T-cell (primary cell): Measurements from ENCODE around the gene LRRFIP2. TPM values are rescaled to one million over a fixed set of nuclear protein-coding genes. Genes with fewer than 3 reads are reported as not detected.

Source experiments
- ATAC-seq, 4 experiments: fragments of 200-7000 bp in 3 of 4; fragments of 150-1000 bp in 1 of 4; cut with Tn5 transposase; replicated peaks in 1 of 4; 1 replicate in 3 of 4; 2 replicates in 1 of 4; pipeline ENCODE4 v1.10.0; 2021; ENCODE audit warnings: moderate library complexity in 3 of 4, mild to moderate bottlenecking in 2 of 4, moderate number of reproducible peaks in 1 of 4
- CTCF ChIA-PET, 2 donors: fragments of 300-600 bp; sonication (Branson Sonifier 250); formaldehyde crosslinking; loops; one replicate each; lab custom pipeline; 2022; ENCODE audit warnings: antibody characterized with exemption in 2 of 2; lab: Charles Lee
- POLR2A ChIA-PET, 2 donors: fragments of 300-600 bp; sonication (Branson Sonifier 250); formaldehyde crosslinking; loops; one replicate each; lab custom pipeline; 2022; ENCODE audit warnings: antibody characterized with exemption in 2 of 2; lab: Charles Lee
- DNase-seq, 35 experiments: peaks; one replicate each; pipeline versions ENCODE4 v3.0.0 to v3.0.0-alpha.2; 2013 to 2023
- H3K27ac ChIP-seq: one replicate; pipeline ENCODE4 v1.5.1; 2013; ENCODE audit warnings: low read length
- H3K27me3 ChIP-seq, 2 experiments: replicated peaks in 1 of 2; 1 replicate in 1 of 2; 2 replicates in 1 of 2; pipeline versions ENCODE4 v1.6.1 to v1.7.0; 2013; ENCODE audit warnings: low read length in 1 of 2, mixed read lengths in 1 of 2; ENCODE audit not compliant: control insufficient read depth in 2 of 2, insufficient read depth in 2 of 2; ENCODE audit errors: extremely low read depth in 1 of 2
- H3K36me3 ChIP-seq, 2 donors: 1 replicate in 1 of 2; 2 replicates in 1 of 2; pipeline versions ENCODE4 v1.6.1 to v1.7.0; 2013; ENCODE audit warnings: low read length in 1 of 2; ENCODE audit not compliant: control insufficient read depth in 2 of 2, insufficient read depth in 1 of 2; ENCODE audit errors: extremely low read depth in 1 of 2
- H3K4me1 ChIP-seq, 2 experiments: 1 replicate in 1 of 2; 2 replicates in 1 of 2; pipeline versions ENCODE4 v1.6.1 to v1.7.0; 2013; ENCODE audit warnings: low read length in 2 of 2, mixed read lengths in 1 of 2; ENCODE audit not compliant: insufficient read depth in 2 of 2, control insufficient read depth in 1 of 2; ENCODE audit errors: extremely low read depth in 1 of 2
- H3K4me3 ChIP-seq, 2 donors: 1 replicate in 1 of 2; 2 replicates in 1 of 2; pipeline versions ENCODE4 v1.5.1 to v1.7.0; 2013; ENCODE audit warnings: mild to moderate bottlenecking in 2 of 2, low read length in 1 of 2, moderate library complexity in 1 of 2; ENCODE audit not compliant: control insufficient read depth in 1 of 2; ENCODE audit errors: extremely low read depth in 1 of 2
- H3K9me3 ChIP-seq: 2 replicates; pipeline ENCODE4 v1.7.0; 2013
- H3K27ac Mint-ChIP-seq, 2 donors: one replicate each; pipeline ENCODE4 v1.8.0; 2020 to 2021; ENCODE audit warnings: mild to moderate bottlenecking in 2 of 2, mixed read lengths in 2 of 2
- H3K27me3 Mint-ChIP-seq, 2 donors: one replicate each; pipeline ENCODE4 v1.8.0; 2021 to 2022; ENCODE audit warnings: mixed read lengths in 2 of 2
- H3K36me3 Mint-ChIP-seq: one replicate; pipeline ENCODE4 v1.8.0; 2021; ENCODE audit warnings: mixed read lengths
- H3K4me1 Mint-ChIP-seq, 3 donors: one replicate each; pipeline ENCODE4 v1.8.0; 2020 to 2022; ENCODE audit warnings: mixed read lengths in 3 of 3, mild to moderate bottlenecking in 1 of 3
- H3K4me3 Mint-ChIP-seq, 3 donors: one replicate each; pipeline ENCODE4 v1.8.0; 2020 to 2022; ENCODE audit warnings: mild to moderate bottlenecking in 3 of 3, mixed read lengths in 3 of 3, moderate library complexity in 3 of 3
- H3K9me3 Mint-ChIP-seq, 3 donors: one replicate each; pipeline ENCODE4 v1.8.0; 2020 to 2022; ENCODE audit warnings: mixed read lengths in 3 of 3
- WGBS: methylation state at CpG from one replicate; pipeline ENCODE4 v1.1.5; 2013; ENCODE audit warnings: missing lambda C conversion rate; ENCODE audit not compliant: insufficient coverage; 5-methylcytosine and 5-hydroxymethylcytosine counted together
- total RNA-seq, 35 experiments: library from RNA in 6 of 35; stranded (reverse) in 6 of 35; fragments of 120-200 nt in 1 of 35; gene quantifications; one replicate each; pipeline versions ENCODE4 v1.2.1 to v1.2.4 and lab custom pipeline; 2013 to 2026

Gene LRRFIP2
- total RNA-seq, 5 donors from 2014 or later (not counting 1 experiment from before 2014, with no cell fraction given), result 26.0 to 39.3 (median 32.9) TPM

DNA sequence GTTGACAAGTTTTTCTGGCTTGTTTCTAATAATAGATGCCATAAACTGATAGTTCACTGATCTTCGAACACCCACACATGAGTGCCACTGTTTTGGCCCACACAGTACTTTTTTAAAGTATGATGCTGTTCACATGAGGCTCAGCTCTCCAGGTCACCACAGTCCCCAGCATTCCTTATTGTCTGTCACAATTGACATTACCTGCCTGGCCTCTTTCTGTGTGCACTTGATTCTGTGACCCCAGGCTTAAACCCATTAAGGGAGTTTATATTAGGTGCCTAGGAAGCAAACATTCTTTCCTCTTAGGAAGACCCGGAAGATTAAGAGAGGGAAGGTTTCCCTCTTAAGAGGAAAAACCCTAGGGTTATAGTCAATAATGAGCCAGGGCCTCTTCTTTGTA, 24.2 kb upstream of the LRRFIP2 start:
- Histone ChIP-seq H3K9me3 (no peaks in the 10 kb centered on the region), H3K4me1 (no peaks in the 10 kb centered on the region), H3K27ac (no peak overlapping the region), H3K36me3 (no peaks in the 10 kb centered on the region), H3K4me3 (no peak overlapping the region), H3K27me3 (no peaks in the 10 kb centered on the region)
- no peak overlapping the region for H3K4me3 Mint-ChIP-seq
- no peaks in the 10 kb centered on the region for H3K9me3 Mint-ChIP-seq
- WGBS, result 60% methylated on average over 1 of the region's 2 CpGs
- ChIA-PET CTCF (no interaction called here), POLR2A (no interaction called here)
- H3K27me3 Mint-ChIP-seq, result peaks cover 0 to 8% of the 10 kb centered on the region in 2 donors
- no peak for ATAC-seq
- H3K27ac Mint-ChIP-seq, result no peak overlapping the region
- no peaks in the 10 kb centered on the region for H3K4me1 Mint-ChIP-seq
- DNase-seq, result no peak
- no peaks in the 10 kb centered on the region for H3K36me3 Mint-ChIP-seq

DNA sequence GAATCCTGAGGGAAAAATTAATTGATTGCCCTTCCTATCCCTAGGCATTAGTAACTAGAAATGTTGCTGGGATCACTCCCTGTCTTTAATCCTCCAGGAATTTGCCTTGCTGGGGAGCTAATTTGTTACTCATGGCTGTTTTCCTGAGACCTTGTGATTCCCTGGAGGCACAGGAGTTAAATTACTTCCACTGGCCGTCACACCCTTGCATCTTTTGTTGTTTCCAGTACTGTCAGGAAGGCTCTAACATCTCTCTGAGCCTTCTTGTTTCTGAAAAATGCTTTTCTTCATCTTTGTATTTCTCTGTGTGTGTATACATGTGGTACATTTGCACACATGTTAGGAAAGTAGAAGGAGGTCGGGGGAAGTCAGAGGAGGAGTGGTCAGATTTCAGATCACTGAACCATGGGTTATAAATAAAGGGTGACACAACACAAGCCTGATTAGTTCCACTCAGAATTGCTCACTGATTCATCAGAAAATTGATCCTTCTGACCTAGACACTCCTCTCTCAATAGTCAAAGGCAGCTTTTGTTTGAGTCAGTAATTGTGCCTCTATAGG, 23.5 kb upstream of the LRRFIP2 start:
- Histone ChIP-seq H3K27me3 (no peaks in the 10 kb centered on the region), H3K36me3 (no peaks in the 10 kb centered on the region), H3K4me3 (no peak overlapping the region), H3K9me3 (no peaks in the 10 kb centered on the region), H3K27ac (no peak overlapping the region), H3K4me1 (no peaks in the 10 kb centered on the region)
- Mint-ChIP-seq H3K36me3 (no peaks in the 10 kb centered on the region), H3K27me3 (peaks cover 0 to 8% of the 10 kb centered on the region in 2 donors), H3K9me3 (no peaks in the 10 kb centered on the region), H3K4me3 (no peak overlapping the region), H3K27ac (no peak overlapping the region), H3K4me1 (no peaks in the 10 kb centered on the region)
- CTCF ChIA-PET, result no interaction called here
- POLR2A ChIA-PET, result no interaction called here
- DNase-seq (no peak), ATAC-seq (no peak)
- no CpG with 5 or more reads among the region's 2 CpGs for WGBS

DNA sequence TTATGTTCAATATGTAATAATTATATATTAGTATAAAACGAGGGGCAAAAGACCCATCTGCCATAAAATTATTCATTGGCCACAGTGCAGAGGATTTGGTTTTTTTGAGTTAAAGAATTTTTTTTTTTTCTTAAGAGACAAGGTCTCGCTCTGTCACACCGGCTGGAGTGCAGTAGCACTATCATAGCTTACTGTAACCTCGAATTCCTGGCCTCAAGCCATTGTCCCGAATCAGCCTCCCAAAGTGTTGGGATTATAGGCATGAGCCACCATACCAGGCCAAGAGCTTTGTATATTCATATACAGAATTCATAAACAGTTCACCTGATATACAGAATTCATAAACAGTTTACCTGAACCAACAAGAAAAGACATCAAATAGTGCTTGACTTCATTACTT, 20.2 kb upstream of the LRRFIP2 start:
- ATAC-seq, result no peak
- Mint-ChIP-seq H3K9me3 (no peaks in the 10 kb centered on the region), H3K27me3 (peaks cover 0 to 8% of the 10 kb centered on the region in 2 donors), H3K4me3 (no peak overlapping the region), H3K4me1 (no peaks in the 10 kb centered on the region), H3K36me3 (no peaks in the 10 kb centered on the region), H3K27ac (no peak overlapping the region)
- no peaks in the 10 kb centered on the region for H3K27me3 ChIP-seq
- H3K27ac ChIP-seq, result no peak overlapping the region
- POLR2A ChIA-PET, result no interaction called here
- H3K4me3 ChIP-seq, result no peak overlapping the region
- H3K36me3 ChIP-seq, result no peaks in the 10 kb centered on the region
- WGBS, result no CpG with 5 or more reads among the region's 5 CpGs
- no peaks in the 10 kb centered on the region for H3K9me3 ChIP-seq
- H3K4me1 ChIP-seq, result no peaks in the 10 kb centered on the region
- CTCF ChIA-PET, result no interaction called here
- DNase-seq, result no peak

DNA sequence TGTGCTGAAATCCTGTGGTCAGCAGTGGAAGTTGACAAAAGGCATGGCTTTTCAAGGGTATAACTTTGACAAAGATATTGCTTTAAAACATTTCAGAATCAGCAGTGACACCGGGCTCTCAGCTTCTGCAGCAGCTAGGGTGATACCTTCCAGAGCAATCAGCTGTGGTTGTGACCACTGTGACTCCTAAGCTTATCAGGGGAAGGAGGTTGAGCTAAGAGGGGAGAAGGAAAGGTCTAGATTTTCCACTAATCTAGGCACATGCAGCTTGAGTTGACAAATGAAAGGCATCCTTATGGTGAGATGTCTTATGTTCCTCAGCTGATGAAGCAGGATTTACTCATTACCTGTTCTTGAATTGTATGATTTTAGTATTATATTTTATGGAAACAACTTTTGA, 16.3 kb upstream of the LRRFIP2 start:
- H3K27ac ChIP-seq, result no peak overlapping the region
- H3K9me3 ChIP-seq, result no peaks in the 10 kb centered on the region
- no peaks in the 10 kb centered on the region for H3K36me3 Mint-ChIP-seq
- H3K27ac Mint-ChIP-seq, result no peak overlapping the region
- no peaks in the 10 kb centered on the region for H3K27me3 ChIP-seq
- ChIA-PET CTCF (no interaction called here), POLR2A (no interaction called here)
- WGBS, result 100% methylated on average over 1 of the region's 1 CpG
- no peak overlapping the region for H3K4me3 ChIP-seq
- ATAC-seq, result no peak
- H3K36me3 ChIP-seq, result no peaks in the 10 kb centered on the region
- H3K4me1 ChIP-seq, result no peaks in the 10 kb centered on the region
- no peaks in the 10 kb centered on the region for H3K9me3 Mint-ChIP-seq
- H3K4me1 Mint-ChIP-seq, result no peaks in the 10 kb centered on the region
- no peaks in the 10 kb centered on the region for H3K27me3 Mint-ChIP-seq
- no peak for DNase-seq
- no peak overlapping the region for H3K4me3 Mint-ChIP-seq

DNA sequence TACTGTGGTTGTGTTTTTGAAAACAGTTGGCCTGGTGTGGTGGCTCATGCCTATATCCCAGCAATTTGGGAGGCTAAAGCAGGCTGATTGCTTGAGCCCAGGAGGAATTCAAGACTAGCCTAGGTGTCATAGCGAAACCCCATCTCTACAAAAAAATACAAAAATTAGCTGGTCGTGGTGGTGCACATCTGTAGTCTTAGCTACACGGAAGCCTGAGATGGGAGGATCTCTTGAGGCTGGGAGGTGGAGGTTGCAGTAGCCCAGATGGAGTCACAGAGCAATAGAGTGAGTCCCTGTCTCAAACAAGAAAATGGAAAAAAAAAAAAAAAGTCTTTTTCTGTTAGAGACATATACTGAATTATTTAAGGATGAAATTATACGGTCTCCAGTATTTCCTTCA, 14.7 kb upstream of the LRRFIP2 start:
- no peak overlapping the region for H3K27ac Mint-ChIP-seq
- H3K4me1 Mint-ChIP-seq, result no peaks in the 10 kb centered on the region
- no peaks in the 10 kb centered on the region for H3K27me3 ChIP-seq
- no peak for ATAC-seq
- H3K4me3 Mint-ChIP-seq, result no peak overlapping the region
- H3K36me3 Mint-ChIP-seq, result no peaks in the 10 kb centered on the region
- DNase-seq, result no peak
- no peaks in the 10 kb centered on the region for H3K36me3 ChIP-seq
- POLR2A ChIA-PET, result no interaction called here
- no peaks in the 10 kb centered on the region for H3K27me3 Mint-ChIP-seq
- H3K4me1 ChIP-seq, result no peaks in the 10 kb centered on the region
- H3K27ac ChIP-seq, result no peak overlapping the region
- no peaks in the 10 kb centered on the region for H3K9me3 Mint-ChIP-seq
- no peaks in the 10 kb centered on the region for H3K9me3 ChIP-seq
- CTCF ChIA-PET, result interaction anchor here (0.7 kb wide), 3 partner anchors 28 to 291 kb away, joined by 4 to 6 read pairs (median 4); no protein-coding TSS in a partner anchor
- no peak overlapping the region for H3K4me3 ChIP-seq
- WGBS, result 55% methylated on average over 2 of the region's 4 CpGs

DNA sequence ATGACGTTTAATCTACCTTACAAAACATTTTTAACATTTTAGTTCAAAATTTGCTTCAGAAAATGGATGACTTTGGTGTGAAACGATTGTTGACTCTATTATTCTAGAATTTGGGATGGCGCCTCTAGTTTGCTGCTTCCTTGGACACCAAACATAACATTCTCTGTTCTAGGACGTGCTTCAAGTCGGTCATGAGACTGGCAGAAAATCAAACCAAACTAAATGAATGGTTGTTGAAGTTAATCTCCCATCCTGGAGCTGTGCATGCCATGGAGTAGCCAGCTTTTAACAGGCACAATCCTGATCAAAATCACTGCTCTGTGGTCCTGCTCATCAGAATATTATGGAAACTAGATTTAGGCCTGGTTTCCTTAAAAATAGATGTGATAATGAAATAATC, 9.6 kb upstream of the LRRFIP2 start:
- no peaks in the 10 kb centered on the region for H3K27me3 ChIP-seq
- no peaks in the 10 kb centered on the region for H3K9me3 ChIP-seq
- no peak overlapping the region for H3K4me3 ChIP-seq
- H3K4me3 Mint-ChIP-seq, result no peak overlapping the region
- H3K4me1 Mint-ChIP-seq, result peaks cover 7 to 21% (median 15%) of the 10 kb centered on the region in 3 donors
- H3K36me3 ChIP-seq, result peaks cover 0 to 4% of the 10 kb centered on the region in 2 donors
- no peaks in the 10 kb centered on the region for H3K36me3 Mint-ChIP-seq
- no peaks in the 10 kb centered on the region for H3K9me3 Mint-ChIP-seq
- H3K4me1 ChIP-seq, result no peaks in the 10 kb centered on the region
- no CpG with 5 or more reads among the region's 5 CpGs for WGBS
- ChIA-PET POLR2A (no interaction called here), CTCF (no interaction called here)
- H3K27me3 Mint-ChIP-seq, result no peaks in the 10 kb centered on the region
- no peak overlapping the region for H3K27ac Mint-ChIP-seq
- no peak for DNase-seq
- ATAC-seq, result no peak
- H3K27ac ChIP-seq, result no peak overlapping the region

DNA sequence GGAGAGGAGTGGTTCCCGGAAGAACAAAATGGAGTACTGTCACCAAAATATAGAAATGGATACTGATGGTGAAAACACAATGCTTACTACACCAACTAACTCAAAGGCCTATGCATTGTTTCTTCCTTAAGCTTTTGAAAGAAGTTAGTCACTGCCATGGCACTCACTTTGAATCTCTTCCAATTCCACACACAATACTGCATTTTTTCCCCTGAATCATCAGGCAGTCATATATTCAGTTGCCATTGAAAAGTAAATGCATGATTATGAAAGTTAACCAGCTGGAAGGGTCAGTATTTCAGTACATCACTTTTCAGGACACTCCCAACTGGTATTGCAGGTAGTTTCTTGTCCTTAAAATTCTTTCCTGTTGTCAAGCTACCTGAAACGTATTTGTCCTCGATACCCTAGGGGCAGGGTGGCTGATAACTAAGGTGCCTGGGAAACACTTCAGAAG, 9.0 kb upstream of the LRRFIP2 start:
- DNase-seq (no peak), ATAC-seq (no peak)
- H3K4me1 Mint-ChIP-seq, result peaks cover 7 to 23% (median 16%) of the 10 kb centered on the region in 3 donors
- peaks cover 0 to 2% of the 10 kb centered on the region in 2 experiments for H3K4me1 ChIP-seq
- H3K27ac Mint-ChIP-seq, result no peak overlapping the region
- H3K36me3 ChIP-seq, result peaks cover 0 to 4% of the 10 kb centered on the region in 2 donors
- no peak overlapping the region for H3K4me3 Mint-ChIP-seq
- no peaks in the 10 kb centered on the region for H3K27me3 Mint-ChIP-seq
- no peak overlapping the region for H3K27ac ChIP-seq
- ChIA-PET CTCF (no interaction called here), POLR2A (no interaction called here)
- no peaks in the 10 kb centered on the region for H3K36me3 Mint-ChIP-seq
- H3K27me3 ChIP-seq, result no peaks in the 10 kb centered on the region
- WGBS, result 94% methylated on average over 2 of the region's 3 CpGs
- no peak overlapping the region for H3K4me3 ChIP-seq
- H3K9me3 Mint-ChIP-seq, result no peaks in the 10 kb centered on the region
- H3K9me3 ChIP-seq, result no peaks in the 10 kb centered on the region
